ENCODE data around the gene ITGB3BP. TPM values are rescaled to one million over a fixed set of nuclear protein-coding genes. Genes with fewer than 3 reads are reported as not detected.

The ITGB3BP gene
- total and polyA plus RNA-seq, 5 donors: 5.7 to 16.7 (median 7.7) TPM

- Histone ChIP-seq H3K9me3 (ENCODE audit: control insufficient read depth, low read length) (no peaks in the 10 kb centered on the region), H3K4me3 (ENCODE audit: low read length) (no peak overlapping the region), H3K27me3 (ENCODE audit: control insufficient read depth, insufficient read depth) (no peaks in the 10 kb centered on the region), H3K4me1 (ENCODE audit: control insufficient read depth, insufficient read depth, low read length) (no peaks in the 10 kb centered on the region), H3K27ac (ENCODE audit: low read length) (no peak overlapping the region)
- ATAC-seq (no peak), DNase-seq (no peak)
- intact Hi-C loops (cut with DNase I): no loop called here
Measured at GRCh38 chr1:63418101-63418500, 104.9 kb downstream of the ITGB3BP start.

DNA sequence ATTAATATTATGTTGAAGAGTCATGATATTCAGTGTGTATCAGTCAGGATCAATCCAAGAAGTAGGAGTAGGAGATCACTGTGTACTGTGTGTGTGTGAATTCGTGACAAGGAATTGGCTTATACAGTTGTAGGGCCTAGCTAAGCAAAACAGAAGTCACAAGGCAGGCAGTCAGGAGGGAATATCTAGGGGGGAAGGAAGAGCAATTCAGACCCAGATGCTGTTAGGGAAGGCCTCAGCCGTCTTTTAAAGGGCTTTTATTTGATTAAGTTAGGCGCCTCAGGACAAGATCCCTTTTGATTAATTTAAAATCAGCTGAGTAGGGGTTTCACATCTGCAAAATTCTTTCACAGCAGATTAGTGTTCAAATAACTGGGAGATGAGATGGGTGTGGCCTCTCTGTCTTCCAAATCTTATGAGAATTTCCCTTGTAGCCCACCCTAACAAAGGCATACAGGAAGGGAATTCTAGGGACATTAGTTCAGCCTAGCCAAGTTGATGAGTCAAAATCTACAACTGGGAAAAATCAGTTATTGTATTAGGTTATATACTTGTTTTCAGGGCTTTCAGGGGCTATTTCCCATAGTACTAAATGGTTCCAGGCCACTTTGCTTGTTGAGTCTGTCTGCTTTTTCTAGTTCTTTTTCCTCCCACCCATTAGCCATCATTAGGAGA is 108.2 kb downstream of the ITGB3BP start:
- Histone ChIP-seq H3K4me3 (ENCODE audit: low read length) (no peak overlapping the region), H3K4me1 (ENCODE audit: control insufficient read depth, insufficient read depth, low read length) (no peaks in the 10 kb centered on the region), H3K27me3 (ENCODE audit: control insufficient read depth, insufficient read depth) (no peaks in the 10 kb centered on the region), H3K9me3 (ENCODE audit: control insufficient read depth, low read length) (no peaks in the 10 kb centered on the region), H3K27ac (ENCODE audit: low read length) (no peak overlapping the region)
- ATAC-seq (no peak), DNase-seq (no peak)
- intact Hi-C loops (cut with DNase I): no loop called here
- WGBS: 80% methylated on average over 3 of the region's 3 CpGs

DNA sequence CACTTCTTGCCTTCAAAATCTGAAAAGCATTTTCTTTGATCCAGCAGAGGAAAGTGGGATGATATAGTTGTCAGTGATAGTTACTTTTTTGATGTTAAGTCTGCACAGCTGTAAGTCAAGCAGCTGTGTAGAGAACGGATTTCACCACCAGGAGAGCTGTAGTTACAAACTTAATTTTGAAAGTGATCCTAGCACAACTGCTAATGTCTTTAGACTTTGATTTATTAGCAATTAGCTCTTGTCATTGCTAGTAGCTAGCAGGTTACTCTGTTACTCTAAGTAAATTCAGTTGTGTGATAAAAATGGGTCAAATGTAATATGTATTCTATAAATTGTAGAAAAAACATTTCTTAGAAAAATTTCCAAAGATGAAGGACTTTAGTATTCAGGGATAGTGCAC is 109.6 kb downstream of the ITGB3BP start:
- Histone ChIP-seq H3K27ac (ENCODE audit: low read length) (no peak overlapping the region), H3K27me3 (ENCODE audit: control insufficient read depth, insufficient read depth) (no peaks in the 10 kb centered on the region), H3K9me3 (ENCODE audit: control insufficient read depth, low read length) (no peaks in the 10 kb centered on the region), H3K4me3 (ENCODE audit: low read length) (no peak overlapping the region), H3K4me1 (ENCODE audit: control insufficient read depth, insufficient read depth, low read length) (no peaks in the 10 kb centered on the region)
- DNase-seq (no peak), ATAC-seq (no peak)
- 79% methylated on average over 1 of the region's 1 CpG for WGBS
- intact Hi-C loops (cut with DNase I): no loop called here

DNA sequence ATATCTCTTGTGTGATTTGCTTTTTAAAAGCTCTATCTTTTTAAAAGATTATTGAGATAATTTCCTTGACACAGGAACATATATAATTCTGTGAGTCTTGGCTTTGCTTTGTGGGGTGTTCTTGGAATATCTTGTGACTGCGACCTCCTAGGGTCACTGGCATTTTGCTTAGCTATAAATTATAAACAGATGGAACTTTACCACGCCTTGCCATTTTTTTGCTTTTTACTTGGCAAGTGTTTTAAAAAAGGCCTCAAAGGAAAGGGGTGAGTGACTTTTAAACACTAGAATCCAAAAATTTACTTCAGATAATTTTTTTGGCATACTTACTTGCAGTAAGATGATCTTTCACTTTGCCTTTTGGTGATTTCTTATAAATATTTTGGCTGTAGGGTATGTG is 112.0 kb downstream of the ITGB3BP start:
- 63% methylated on average over 2 of the region's 2 CpGs for WGBS
- ATAC-seq (no peak), DNase-seq (no peak)
- Histone ChIP-seq H3K27me3 (ENCODE audit: control insufficient read depth, insufficient read depth) (no peaks in the 10 kb centered on the region), H3K9me3 (ENCODE audit: control insufficient read depth, low read length) (no peaks in the 10 kb centered on the region), H3K27ac (ENCODE audit: low read length) (no peak overlapping the region), H3K4me1 (ENCODE audit: control insufficient read depth, insufficient read depth, low read length) (no peaks in the 10 kb centered on the region), H3K4me3 (ENCODE audit: low read length) (no peak overlapping the region)
- intact Hi-C loops (cut with DNase I): no loop called here

DNA sequence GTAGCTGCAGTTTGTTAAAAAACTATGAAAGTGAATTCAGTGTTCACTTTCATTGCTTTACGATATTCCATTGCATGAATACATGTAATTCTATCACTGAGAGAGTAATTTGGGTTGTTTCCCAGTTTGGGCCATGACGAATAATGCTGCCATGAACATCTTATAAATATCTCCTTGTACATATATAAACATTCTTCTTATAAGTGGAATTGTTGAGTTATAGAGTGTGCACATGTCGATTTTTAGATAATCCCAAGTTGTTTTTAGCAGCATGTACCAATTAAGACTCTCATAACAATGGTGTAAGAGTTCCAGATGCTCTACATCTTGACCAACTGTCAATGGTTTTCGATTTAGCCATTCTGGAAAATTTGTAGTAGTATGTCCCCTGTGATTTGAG is 114.7 kb downstream of the ITGB3BP start:
- H3K27ac ChIP-seq (ENCODE audit: low read length): no peak overlapping the region
- no peaks in the 10 kb centered on the region for H3K27me3 ChIP-seq (ENCODE audit: control insufficient read depth, insufficient read depth)
- 79% methylated on average over 4 of the region's 4 CpGs for WGBS
- DNase-seq: no peak
- no peaks in the 10 kb centered on the region for H3K4me1 ChIP-seq (ENCODE audit: control insufficient read depth, insufficient read depth, low read length)
- no peak overlapping the region for H3K4me3 ChIP-seq (ENCODE audit: low read length)
- intact Hi-C loops (cut with DNase I): no loop called here
- ATAC-seq: no peak
- no peaks in the 10 kb centered on the region for H3K9me3 ChIP-seq (ENCODE audit: control insufficient read depth, low read length)

- Histone ChIP-seq H3K4me3 (ENCODE audit: low read length) (no peak overlapping the region), H3K4me1 (ENCODE audit: control insufficient read depth, insufficient read depth, low read length) (no peaks in the 10 kb centered on the region), H3K27ac (ENCODE audit: low read length) (no peak overlapping the region), H3K27me3 (ENCODE audit: control insufficient read depth, insufficient read depth) (no peaks in the 10 kb centered on the region), H3K9me3 (ENCODE audit: control insufficient read depth, low read length) (no peaks in the 10 kb centered on the region)
- intact Hi-C loops (cut with DNase I): no loop called here
- ATAC-seq (no peak), DNase-seq (no peak)
Measured at GRCh38 chr1:63407002-63407401, 116.0 kb downstream of the ITGB3BP start.

GRCh38 chr1:63405987-63406386 is 117.0 kb downstream of the ITGB3BP start:
- intact Hi-C loops (cut with DNase I): no loop called here
- no peak for ATAC-seq

DNA sequence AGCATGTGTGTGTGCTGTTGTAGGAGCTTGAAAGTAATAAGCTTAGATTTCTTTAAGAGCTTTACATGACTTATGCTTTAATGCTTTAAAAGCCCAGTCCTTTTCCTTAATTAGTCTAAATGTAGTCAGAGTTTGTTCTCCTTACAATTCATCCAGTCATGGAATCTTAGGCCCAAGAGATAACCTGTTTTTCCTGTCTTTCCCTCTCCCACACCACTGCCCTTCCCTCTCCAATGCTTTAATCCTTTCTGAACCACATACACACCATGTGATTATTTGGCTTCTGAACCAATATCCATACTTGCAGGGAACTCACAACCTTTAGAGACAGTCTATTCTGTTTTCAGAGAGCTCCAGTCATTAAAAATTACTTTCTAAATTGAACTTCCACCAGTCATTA is 118.0 kb downstream of the ITGB3BP start:
- no peak for ATAC-seq
- Histone ChIP-seq H3K4me1 (ENCODE audit: control insufficient read depth, insufficient read depth, low read length) (no peaks in the 10 kb centered on the region), H3K27ac (ENCODE audit: low read length) (no peak overlapping the region), H3K9me3 (ENCODE audit: control insufficient read depth, low read length) (no peaks in the 10 kb centered on the region), H3K4me3 (ENCODE audit: low read length) (no peak overlapping the region), H3K27me3 (ENCODE audit: control insufficient read depth, insufficient read depth) (no peaks in the 10 kb centered on the region)
- DNase-seq: no peak
- intact Hi-C loops (cut with DNase I): no loop called here

More at GRCh38 chr1:63405987-63406386, 117.0 kb downstream of the ITGB3BP start:
- Histone ChIP-seq H3K27ac (ENCODE audit: low read length) (no peak overlapping the region), H3K4me3 (ENCODE audit: low read length) (no peak overlapping the region), H3K4me1 (ENCODE audit: control insufficient read depth, insufficient read depth, low read length) (no peaks in the 10 kb centered on the region), H3K9me3 (ENCODE audit: control insufficient read depth, low read length) (no peaks in the 10 kb centered on the region), H3K27me3 (ENCODE audit: control insufficient read depth, insufficient read depth) (no peaks in the 10 kb centered on the region)
- DNase-seq: no peak

GRCh38 chr1:63403386-63403785 is 119.6 kb downstream of the ITGB3BP start:
- Histone ChIP-seq H3K4me1 (ENCODE audit: control insufficient read depth, insufficient read depth, low read length) (no peaks in the 10 kb centered on the region), H3K27ac (ENCODE audit: low read length) (no peak overlapping the region), H3K27me3 (ENCODE audit: control insufficient read depth, insufficient read depth) (no peaks in the 10 kb centered on the region), H3K4me3 (ENCODE audit: low read length) (no peak overlapping the region), H3K9me3 (ENCODE audit: control insufficient read depth, low read length) (no peaks in the 10 kb centered on the region)
- no peak for ATAC-seq
- no peak for DNase-seq
- intact Hi-C loops (cut with DNase I): no loop called here
- 58% methylated on average over 3 of the region's 3 CpGs for WGBS

GRCh38 chr1:63401945-63402344 is 121.1 kb downstream of the ITGB3BP start:
- intact Hi-C loops (cut with DNase I): no loop called here
- DNase-seq: no peak

More at GRCh38 chr1:63401945-63402344, 121.1 kb downstream of the ITGB3BP start:
- H3K9me3 ChIP-seq (ENCODE audit: control insufficient read depth, low read length): no peaks in the 10 kb centered on the region
- no peak for ATAC-seq
- H3K27me3 ChIP-seq (ENCODE audit: control insufficient read depth, insufficient read depth): no peaks in the 10 kb centered on the region
- no peak overlapping the region for H3K27ac ChIP-seq (ENCODE audit: low read length)
- H3K4me3 ChIP-seq (ENCODE audit: low read length): no peak overlapping the region
- H3K4me1 ChIP-seq (ENCODE audit: control insufficient read depth, insufficient read depth, low read length): no peaks in the 10 kb centered on the region
- WGBS: 74% methylated on average over 4 of the region's 4 CpGs
